Measurements from ENCODE around the gene NPW. TPM values are rescaled to one million over a fixed set of nuclear protein-coding genes. Genes with fewer than 3 reads are reported as not detected.
"Not testable (repeated sequence)": the region's sequence is repeated elsewhere in the genome, so short reads cannot be mapped to it uniquely, and the experiment has no call there.

Gene NPW
- total RNA-seq, 1 experiment from 2014 or later: 0.24 TPM

DNA sequence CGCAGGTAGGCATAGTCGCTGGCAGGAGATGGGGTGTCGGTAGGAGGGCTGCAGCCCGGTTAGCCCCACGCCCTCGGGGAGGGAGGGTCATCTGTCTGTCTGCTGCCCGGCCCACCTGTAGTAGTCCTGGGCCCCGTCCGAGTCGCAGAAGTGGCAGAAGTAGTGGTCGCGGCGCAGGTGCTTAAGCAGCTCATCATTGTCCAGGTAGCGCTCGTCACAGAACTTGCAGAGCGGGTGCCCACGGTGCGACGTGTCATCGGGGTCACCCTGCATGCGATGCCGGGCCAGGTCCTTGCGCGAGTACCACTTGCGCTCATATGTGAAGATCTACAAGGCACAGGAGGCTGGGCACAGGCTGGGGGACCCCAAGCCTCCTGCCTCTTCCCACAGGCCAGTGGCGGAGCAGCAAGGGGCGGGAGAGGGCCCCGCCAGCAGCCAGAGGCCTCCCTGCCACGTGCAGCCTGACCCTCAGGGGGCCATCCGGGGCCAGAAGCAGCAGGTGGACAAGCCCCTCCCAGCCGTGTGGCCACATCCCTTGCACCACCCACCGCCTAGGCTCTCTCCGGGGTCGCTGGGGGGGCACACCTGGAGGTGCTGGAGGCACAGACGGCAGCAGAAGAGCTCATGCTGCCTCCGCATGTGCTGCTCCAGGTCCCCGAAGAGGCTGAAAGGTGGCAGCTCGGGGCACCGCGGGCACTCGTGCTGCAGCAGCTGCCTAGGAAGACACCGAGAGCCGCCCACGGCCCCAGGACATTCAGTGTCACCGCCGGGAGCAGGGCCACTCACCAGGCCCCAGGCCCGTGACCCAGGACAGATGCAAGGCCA is 17.0 kb upstream of the NPW start:
- DNase-seq (ENCODE audit: low read depth): no peak

DNA sequence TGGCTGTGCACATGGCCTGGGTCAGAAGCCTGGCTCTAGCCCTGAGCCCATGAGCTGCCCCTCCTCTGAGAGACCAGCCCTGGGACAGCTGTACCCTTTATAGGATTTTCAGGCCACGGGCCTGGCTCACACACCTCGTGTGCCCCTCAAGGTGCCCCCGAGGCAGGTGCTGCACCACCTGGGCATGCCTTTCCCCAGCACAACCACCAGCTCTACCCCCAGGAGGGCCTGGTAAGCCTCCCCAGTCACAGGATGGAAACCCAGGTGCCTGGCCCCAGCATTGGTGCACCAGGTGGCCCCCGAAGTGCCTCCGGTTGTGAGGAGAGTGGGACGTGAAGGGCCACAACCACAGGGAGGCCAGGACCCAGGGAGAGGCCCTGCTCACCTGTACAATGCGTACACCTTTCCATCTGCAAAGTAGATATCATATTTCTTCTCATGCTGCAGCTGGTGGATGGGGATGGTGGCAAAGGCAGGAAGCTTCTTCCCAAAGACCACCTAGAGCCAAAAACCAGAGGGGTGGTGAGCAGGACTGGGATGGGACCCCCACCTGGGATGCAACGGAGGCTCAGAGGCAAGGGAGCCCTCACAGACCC is 16.3 kb upstream of the NPW start:
- no peak for DNase-seq (ENCODE audit: low read depth)

DNA sequence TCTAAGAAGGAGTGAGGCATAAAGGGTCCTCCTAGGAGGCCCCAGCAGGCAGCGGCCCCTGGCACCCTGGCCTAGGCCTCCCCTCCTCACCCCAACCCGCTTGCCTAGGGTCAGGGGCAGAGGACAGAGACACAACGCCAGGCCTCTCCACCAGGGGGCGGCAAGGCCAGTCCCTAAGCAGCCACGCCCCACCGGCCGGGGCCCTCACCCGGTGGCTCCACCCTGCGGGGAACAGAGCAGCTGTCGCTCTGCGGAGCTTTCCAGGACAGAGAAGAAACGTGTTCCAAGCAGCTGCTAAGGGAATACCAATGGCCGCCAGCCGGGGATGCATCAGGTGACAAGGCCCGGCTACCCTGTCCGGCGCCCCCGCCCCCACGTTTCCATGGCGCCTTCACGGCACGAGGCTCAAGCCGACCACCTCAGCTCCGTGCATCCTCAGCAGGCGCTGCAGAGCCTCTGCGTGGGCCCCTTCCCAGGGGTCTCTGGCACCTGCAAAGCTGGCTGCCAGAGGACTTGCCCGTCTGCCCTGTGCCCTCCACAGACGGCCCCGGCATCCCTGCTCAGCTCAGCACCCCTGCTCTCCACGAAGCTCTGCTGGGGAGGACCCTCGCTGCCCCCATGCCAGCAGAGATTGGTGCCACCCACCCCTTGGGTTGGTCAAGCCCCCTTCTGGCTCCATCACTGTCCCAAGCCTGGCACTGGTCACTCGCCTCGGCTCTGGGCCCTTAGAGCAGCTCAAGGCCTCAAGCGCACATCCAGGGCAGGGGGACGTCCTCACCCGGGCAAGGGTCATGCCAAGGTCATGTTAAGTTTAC is 15.6 kb upstream of the NPW start:
- DNase-seq (ENCODE audit: low read depth): peak; percentile 67

DNA sequence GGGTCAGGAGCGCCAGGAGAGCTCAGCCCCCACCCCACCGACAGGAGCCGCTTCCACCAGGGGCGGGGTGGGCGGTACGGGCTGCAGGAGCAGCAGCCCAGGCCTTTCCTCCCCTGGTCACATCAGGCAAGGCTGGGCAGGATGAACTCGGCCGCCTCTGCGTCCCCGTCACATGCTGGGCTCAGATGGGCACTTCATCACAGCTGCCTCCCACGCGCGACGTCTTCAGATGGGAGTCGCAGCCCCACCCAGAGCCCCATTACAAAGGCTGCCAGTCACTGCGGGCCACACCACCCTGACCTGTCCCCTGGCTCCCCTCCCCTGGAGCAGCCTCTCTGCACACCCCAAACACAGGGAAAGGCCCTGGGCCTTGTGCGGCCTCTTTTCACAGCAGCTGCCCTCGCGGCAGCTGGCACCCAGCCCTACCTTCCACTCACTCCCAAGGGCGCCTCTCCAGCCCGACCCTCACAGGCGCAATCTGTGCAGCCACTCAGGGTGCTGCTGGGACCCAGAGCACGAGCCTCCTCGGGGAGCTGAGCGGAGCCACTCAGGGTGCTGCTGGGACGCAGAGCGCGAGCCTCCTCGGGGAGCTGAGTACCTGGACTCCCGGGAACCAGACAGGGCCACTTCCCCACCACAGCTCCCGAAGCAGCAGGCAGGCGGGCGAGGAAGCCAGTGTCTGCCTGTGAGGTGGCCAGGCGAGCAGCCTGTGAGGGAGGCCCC is 14.6 kb upstream of the NPW start:
- DNase-seq (ENCODE audit: low read depth): no peak

DNA sequence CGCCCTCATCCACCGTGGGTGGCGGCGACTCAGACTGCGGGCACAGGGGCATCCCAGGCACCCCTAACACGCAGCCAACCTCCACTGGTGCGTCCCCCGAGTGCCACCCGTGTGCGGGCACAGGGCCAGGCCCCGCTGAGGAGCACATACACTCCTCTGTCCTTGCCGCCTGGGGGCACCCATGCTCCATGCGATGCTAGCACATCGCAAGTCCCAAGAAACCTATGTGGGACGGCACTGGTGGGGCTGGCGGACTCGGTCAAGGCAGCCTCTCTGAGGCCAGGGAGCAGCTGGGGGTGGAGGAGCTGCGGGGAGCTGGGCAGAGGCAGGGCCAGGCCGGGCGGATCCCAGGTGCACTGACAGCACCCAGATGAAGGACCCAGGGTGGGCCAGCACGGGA is 13.9 kb upstream of the NPW start:
- DNase-seq (ENCODE audit: low read depth): no peak

DNA sequence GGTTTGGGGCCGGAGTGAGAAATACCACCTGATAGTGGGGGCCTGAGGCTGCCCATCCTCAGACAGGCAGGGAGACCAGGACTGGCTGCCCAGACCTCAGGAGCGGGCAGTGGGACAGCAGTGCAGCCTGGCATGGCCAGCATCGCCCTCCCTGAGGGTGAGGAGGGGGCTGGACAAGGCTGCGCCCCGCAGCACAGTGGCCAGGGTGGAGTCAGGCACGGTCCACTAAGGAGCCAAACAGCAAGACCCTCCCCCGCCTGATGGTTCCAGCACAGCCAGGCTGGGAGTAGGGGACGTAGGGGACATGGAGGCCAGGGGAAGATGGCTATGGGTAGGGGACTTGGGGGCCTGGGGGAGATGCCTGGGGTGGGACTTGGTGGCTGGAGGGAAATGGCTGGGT is 13.3 kb upstream of the NPW start:
- no peak for DNase-seq (ENCODE audit: low read depth)

DNA sequence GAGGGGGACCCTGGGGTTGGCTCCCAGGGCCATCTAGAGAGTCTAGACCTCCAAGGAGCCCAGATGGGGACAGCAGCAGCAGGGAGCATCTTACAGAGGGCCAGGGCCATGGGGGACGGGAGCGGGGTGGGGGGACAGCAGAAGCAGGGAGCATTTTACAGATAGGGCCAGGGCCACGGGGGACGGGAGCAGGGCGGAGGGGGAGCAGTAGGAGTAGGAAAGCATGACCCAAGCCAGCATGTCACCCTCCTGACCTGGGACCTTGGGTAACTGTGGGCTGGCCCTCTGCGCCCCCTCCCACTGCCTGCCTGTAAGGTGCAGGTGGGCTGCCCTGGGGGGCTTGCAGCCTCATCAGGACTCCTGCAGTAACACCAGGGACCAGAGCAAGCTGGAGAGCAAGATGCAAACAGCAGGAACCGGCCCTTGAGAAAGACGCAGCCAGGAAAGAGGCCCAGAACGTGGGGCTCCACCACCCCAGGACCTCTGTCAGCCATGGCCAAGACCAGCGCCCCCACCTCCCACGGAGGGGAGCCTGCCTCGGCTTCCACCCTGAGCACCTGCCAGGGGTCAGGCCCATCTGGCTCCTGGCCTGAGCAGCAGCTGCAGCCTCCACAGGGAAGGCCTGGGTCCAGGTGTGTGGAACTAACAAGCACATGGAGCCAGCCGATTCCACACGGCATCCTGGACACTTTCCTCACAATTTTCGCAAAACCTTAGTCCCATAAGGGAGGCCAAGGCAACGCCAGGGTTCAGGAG is 12.3 kb upstream of the NPW start:
- DNase-seq (ENCODE audit: low read depth): no peak

DNA sequence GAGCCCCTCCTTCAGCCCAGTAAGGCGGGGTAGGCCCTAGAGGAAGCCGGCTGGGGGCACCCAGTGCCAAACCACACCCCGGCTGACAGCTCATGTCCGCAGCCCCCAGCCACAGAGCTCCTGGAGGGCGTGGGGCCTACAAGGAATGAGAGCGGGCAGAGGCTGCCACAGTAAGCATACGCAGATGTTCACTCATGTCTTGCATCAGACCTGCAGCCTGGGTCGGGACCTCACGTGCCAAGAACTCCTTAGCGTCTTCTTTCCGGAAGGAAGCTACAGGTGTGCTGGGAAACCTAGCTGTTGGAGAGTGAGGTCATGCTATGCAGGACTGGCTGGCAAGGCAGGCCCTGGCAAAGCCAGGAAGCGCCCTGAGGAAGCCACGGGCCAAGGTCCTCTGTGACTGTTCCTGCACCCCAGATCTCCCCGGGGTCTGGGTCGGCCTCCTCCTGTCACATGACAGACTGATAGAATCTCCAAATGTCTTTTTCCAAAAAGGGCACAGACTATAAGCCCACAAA is 11.5 kb upstream of the NPW start:
- DNase-seq (ENCODE audit: low read depth): peak; percentile 90

DNA sequence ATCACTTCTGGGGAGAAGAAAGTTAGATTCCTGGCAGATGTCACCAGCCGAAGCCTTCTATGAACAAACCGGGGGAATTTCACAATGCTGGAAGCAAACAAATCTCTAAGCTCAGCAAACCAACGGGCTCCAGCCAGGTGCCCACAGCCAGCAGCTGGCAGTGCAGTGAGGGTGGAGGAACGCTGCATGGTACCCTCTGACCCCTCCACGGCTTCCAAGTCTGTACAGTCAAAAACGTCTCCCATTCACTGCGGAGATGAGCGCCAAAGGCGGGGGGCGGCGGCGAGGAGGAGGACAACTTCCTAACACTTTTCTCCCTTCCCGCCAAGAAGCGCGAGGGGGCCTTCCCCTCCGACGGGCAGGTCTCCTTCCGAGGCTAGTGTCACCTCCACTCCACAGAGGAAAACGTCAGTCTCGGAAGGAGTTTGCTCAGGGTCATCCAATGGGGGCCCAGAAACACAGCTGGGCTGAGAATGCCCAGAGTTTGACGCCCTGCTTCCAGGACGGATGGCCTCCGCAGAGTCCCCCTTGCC is 10.9 kb upstream of the NPW start:
- DNase-seq (ENCODE audit: low read depth): peak; percentile 18

DNA sequence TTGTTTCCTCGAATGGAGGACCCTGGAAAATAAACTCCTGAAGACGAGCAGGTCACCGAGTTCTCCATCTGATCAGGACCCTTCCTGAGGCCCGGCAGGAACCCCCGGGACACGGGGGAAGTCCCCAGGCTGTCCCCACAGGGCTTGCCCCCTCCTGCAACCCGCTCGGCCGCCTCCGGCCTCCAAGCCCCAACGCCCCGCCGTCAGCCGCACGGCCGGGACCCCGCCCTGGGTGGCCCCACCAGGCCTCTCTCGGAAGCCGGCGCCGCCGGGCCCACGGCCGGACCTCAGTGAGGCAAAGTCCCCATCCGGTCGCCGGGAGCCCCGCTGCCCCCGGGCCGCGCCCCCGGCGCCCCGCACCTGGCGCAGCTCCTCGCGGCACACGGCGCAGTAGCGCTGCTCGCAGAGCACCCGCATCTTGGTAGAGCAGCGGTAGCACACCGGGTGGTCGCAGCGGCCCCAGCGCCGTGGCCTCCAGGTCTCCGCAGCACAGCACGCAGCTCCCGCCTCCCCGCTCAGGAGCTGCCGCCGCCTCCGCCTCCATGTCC is 10.3 kb upstream of the NPW start:
- no peak for DNase-seq (ENCODE audit: low read depth)

DNA sequence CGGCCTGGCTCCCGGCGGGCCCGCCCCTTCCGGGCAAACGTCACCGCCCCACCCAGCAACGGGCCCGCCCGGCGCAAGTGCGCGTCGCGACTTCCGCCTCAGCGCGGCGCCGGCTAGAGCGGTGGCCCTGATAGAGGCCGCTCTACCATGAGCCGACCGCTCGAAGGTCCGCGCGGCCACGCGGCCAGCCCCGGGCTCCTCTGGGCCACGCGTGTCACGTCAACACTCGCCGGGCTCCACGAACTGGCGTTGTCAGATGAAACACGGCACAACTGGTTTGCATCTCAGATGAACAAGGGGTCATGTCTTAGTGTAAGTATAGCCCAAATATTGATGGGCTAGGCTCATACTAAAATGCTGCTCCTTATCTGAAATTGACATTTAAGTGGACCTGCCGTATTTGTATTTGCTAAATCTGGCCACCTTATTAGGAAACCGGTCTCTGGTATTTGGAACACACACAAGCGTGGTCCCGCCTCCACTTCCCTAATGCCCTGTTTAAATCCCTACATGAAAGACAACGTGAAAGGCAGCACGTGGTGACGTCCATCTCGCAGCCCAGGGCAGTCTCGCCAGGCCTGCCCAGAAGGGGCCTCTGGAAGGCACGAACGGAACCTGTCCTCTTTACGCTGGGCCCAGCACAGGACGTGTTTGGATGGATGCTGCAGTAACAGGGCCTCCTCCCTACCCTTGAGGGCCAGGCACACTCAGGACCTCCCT is 9.6 kb upstream of the NPW start, which contains the start of gene ZNF598:
Gene ZNF598 (minus strand): TSS at position 31 of the 720 bp plus-strand sequence.
- DNase-seq (ENCODE audit: low read depth): peak; percentile 89

DNA sequence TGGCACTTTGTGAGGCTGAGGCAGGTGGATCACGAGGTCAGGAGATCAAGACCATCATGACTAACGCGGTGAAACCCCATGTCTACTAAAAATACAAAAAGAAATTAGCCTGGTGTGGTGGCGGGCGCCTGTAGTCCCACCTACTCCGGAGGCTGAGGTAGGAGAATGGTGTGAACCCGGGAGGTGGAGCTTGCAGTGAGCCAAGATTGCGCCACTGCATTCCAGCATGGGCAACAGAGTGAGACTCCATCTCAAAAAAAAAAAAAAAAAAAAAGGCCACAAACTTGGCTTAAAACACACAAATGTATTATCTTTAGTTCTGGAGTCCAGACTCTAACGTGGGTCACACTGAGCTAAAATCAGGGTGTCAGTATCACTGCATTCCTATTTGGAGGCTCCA is 7.9 kb upstream of the NPW start:
- DNase-seq (ENCODE audit: low read depth): not testable (repeated sequence)

DNA sequence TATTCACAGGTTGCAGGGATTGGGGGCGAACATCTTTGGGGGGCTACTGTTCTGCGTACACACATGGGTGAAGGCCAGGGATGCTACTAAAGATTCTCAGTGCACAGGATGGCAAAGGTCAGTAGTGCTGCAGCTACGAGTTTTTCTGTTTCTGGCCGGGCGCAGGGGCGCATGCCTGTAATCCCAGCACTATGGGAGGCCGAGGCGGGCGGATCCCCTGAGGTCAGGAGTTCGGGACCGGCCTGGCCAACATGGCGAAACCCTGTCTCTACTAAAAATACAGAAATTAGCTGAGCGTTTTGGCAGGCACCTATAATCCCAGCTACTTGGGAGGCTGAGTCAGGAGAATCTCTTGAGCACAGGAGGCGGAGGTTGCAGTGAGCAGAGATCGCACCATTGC is 6.1 kb upstream of the NPW start:
- no peak for DNase-seq (ENCODE audit: low read depth)

DNA sequence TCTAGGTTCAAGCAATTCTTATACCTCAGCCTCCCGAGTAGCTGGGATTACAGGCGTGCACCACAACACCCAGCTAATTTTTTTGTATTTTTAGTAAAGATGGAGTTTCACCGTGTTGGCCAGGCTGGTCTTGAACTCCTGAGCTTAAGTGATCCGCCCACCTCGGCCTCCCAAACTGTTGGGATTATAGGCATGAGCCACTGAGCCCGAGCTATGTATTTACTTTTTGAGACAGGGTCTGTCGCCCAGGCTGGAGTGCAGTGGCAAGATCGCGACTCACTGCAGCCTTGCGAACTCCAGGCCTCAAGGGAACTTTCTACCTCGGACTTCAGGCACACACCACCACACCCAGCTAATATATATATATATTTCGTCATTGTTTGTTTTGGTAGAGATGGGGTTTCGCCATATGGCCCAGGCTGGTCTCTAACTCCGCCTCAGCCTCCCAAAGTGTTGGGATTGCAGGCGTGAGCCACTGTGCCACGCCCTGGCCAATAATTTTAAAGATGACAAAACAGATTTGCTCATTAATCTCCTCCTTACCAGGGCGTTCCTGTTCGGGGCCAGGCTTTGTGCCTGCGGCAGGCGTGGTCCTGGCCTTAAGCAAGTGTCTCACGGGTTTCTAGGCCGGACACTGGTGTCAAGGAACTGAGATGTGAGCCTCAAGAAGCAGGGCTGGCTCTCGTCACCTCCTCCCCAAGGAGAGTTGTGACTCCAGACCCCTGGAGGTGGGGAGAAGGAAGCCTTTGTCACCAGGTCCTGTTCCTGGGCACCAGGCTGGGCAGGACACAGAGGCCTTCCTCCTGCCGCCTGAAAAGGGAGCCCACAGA is 4.3 kb upstream of the NPW start:
- no peak for DNase-seq (ENCODE audit: low read depth)

DNA sequence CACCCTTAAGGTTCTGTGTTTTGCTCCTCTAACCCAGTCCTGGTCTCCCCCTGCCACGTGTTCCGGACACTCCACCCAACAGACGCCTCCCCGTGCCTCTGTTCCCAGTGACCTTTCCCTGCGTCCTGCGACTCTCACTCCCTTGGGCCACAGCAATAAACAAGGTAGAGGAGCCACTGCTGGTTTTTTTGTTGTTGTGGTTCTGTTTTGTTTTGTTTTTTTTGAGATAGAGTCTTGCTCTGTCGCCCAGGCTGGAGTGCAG is 3.7 kb upstream of the NPW start:
- DNase-seq (ENCODE audit: low read depth): no peak

DNA sequence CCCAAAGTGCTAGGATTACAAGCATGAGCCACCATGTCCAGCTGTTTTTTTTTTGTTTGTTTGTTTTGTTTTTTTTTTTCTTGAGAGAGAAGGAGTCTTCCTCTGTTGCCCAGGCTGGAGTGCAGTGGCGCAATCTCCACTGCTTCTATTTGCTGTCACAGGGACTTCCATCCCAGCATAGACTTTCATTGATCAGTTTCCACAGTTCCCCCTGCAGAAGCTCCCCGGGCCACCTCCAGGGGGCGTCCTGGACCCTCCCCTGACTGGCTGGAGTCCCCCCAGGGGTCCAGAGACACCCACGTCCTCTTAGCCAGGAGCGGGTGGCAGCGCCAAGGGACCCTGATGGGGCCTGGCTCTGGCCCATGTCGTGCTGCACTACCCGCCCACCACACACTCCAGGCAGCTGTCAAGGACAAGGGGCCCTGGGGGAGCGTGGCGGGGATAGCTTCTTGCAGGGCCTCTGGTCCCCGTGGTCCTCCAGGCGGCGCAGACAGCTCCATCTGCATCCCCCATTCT is 3.1 kb upstream of the NPW start:
- no peak for DNase-seq (ENCODE audit: low read depth)

DNA sequence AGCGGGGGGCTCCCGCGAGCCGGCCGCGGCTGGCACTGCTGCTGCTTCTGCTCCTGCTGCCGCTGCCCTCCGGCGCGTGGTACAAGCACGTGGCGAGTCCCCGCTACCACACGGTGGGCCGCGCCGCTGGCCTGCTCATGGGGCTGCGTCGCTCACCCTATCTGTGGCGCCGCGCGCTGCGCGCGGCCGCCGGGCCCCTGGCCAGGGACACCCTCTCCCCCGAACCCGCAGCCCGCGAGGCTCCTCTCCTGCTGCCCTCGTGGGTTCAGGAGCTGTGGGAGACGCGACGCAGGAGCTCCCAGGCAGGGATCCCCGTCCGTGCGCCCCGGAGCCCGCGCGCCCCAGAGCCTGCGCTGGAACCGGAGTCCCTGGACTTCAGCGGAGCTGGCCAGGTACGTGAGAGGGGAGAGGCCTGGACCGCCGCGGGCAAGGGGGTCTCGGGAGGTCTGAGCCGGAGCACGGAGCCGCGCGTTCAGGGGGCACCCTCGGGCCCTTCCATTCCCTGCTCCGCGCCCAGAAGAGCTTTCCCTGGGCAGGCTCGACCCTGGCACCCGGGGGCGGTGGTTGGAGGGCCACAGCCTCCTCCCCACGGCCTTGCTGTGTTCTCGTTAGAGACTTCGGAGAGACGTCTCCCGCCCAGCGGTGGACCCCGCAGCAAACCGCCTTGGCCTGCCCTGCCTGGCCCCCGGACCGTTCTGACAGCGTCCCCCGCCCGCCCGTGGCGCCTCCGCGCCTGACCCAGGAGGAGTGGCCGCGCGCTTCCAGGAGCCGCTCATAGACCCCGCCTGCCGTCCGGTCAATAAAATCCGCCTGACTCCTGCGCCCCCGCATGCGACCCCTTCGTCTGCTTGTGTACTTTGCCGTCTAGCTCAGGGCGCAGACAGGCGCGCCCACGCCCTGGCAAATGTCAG is 591 bp downstream of the NPW start:
- DNase-seq (ENCODE audit: low read depth): no peak

DNA sequence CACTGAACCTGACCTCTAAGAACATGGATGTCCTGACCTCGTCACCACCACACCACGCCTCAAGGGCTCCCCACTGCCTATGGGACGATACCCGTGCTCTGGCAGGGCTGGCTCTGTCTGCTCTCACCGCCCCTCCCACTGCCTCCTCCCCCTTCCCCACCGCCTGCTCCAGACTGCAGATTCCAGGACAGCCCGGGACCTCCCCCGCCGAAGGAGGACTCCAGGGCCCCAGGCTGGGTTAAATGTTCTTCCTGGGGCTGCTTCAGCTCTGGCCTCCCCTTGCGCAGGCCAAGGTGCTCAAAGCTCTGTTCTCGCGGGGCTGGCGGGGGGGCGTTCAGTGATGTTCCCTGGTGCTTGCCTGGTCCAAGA is 3.1 kb downstream of the NPW start:
- DNase-seq (ENCODE audit: low read depth): peak; percentile 73
